Mucosa of gallbladder (tissue), 1 donor: ENCODE measurements around the gene TRAPPC8. TPM values are rescaled to one million over a fixed set of nuclear protein-coding genes. Genes with fewer than 3 reads are reported as not detected.
"Not testable (repeated sequence)": the region's sequence is repeated elsewhere in the genome, so short reads cannot be mapped to it uniquely, and the experiment has no call there.

Source experiments
- DNase-seq: peaks from one replicate; pipeline ENCODE4 v3.0.0-alpha.2; 2020; ENCODE audit warnings: low spot score
- total RNA-seq: library from RNA; stranded (reverse); gene quantifications from one replicate; pipeline ENCODE4 v1.2.1, GENCODE V29; 2021
- donor health status: DM: no; HTN: no; CAD: no.

TRAPPC8 gene
- total RNA-seq, 1 donor from 2014 or later, result 50.4 TPM

DNA sequence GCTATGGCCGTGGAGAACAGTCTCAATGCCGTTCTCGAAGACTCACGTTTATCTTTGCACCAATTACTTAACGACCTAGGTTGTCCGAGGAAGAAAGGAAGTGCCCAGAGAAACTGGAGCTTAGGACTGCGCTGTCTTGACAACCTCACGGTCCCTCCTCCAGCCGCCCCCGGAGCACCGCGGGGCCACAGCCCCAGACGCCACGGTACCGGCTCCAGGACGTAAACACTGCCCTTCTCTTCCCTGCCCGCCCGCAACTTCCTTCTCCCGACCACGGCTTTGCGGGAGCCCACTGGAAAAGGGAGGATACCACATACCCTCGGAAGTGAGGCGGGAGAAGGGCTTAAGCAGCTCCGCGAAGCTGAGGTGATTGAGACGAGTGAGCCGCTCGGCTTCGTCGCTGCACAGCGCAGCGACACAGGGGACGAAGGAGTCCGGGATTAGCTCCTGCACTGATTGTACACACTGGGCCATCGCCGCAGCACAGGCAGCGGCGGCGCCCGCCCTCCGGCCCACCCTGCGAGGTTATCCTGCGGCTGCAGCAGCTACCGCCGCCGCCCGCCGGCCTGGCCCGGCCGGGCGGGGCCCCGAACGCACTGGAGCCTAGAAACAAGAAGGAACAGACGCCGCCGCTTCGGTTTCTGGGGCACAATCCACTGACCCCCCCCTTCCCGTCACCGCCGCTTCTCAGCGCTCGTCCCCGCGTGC is 483 bp downstream of the TRAPPC8 start:
- peak; percentile 19 for DNase-seq

DNA sequence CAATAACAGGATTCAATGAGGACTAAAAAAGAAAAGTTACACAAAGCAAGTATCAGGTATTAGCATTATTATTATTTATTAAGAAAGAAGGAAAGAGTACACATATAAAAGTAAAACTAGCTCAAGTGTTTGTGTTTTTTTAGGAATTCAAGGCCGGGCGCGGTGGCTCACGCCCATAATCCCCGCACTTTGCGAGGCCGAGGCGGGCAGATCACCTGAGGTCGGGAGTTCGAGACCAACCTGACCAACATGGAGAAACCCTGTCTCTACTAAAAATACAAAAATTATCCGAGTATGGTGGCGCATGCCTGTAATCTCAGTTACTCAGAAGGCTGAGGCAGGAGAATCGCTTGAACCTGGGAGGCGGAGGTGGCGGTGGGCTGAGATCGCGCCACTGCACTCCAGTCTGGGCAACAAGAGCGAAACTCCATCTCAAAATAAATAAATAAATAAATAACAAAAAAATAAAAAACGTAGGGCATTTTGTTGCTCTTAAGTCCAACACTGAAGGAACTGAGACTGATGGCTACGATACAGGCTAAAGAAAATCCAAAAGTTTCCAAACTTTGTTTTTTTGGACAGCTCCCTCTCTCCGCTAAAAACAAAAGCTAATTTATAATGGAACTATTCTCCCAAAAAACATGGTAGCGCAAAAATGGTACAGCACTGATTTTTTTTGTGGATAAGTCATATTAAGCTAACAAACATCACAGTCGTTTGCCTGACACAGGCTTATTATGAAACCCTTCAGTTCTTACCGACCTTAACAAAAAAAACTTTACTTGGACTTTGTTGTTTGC is 1.7 kb downstream of the TRAPPC8 start:
- DNase-seq, result no peak

DNA sequence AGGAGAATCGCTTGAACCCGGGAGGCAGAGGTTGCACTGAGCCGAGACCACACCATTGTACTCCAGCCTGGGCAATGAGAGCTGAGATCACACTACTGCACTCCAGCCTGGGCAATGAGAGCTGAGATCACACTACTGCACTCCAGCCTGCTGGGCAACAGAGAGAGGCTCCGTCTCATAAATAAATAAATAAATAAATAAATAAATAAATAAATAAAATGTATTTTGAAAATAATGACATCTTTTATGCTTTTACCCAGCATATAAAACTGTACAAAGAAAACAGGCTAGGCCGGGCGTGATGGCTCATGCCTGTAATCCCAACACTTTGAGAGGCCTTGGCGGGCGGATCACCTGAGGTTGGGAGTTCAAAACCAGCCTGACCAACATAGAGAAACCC is 8.2 kb downstream of the TRAPPC8 start:
- not testable (repeated sequence) for DNase-seq

DNA sequence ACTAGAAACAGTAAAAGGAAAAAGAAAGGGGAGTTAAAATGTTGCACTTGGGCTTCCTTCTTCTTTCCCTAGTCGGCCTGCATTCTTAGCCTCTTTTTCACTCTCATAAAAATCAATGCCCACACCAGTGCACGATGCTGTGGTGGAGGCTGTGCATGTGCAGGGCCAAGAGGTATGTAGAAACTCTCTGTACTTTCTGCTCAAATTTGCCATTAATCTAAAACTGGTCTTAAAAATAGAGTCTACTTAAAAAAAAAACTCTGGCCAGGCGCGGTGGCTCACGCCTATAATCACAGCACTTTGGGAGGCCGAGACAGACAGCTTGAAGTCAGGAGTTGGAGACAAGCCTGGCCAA is 11.1 kb downstream of the TRAPPC8 start:
- DNase-seq, result no peak

DNA sequence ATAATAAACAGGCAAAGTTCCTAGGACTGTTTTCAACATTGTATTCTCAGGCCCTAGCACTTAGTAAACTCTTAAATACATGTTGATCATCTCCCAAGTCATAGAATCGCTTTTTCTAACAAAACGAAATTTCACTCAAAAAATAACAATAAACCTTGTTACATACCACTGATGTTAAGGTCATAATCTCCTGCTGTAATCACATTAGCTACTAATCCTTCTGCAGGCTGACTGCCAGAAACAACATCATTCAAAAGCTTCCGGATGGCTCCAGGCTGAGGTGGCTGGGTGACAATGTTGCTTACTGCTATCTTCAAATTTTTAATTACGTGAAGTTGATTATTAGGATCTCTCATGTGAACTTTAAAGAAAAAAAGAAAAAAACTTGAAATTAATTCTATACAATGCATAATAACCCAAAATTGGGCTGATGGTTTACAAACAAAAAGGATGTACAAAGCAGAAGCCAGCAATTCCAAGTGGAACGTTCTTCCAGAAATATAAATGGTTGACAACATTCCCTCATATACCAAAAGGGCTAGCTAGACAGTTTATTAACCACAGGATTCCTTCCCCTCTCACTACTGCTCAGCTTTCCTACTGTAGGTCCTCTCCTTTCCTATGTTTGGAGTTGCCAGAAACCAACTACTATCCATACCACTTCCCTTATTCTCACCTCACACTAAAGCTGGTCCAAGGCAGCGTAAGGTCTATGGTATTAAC is 11.6 kb downstream of the TRAPPC8 start:
- DNase-seq, result peak; percentile 28

DNA sequence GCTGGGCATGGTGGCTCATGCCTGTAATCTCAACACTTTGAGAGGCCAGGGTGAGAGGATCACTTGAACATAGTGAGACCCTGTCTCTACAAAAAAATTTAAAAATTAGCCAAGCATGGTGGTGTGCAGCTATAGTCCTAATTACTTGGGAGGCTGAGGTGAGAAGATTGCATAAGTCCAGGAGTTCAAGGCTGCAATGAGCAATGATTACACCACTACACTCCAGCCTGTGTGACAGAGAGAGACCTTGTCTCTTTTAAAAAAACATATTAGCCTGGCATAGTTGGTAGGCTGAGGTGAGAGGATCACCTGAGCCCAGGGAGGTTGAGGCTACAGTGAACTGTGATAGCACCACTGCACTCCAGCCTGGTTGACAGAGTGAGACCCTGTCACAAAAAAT is 13.7 kb downstream of the TRAPPC8 start:
- DNase-seq, result no peak

DNA sequence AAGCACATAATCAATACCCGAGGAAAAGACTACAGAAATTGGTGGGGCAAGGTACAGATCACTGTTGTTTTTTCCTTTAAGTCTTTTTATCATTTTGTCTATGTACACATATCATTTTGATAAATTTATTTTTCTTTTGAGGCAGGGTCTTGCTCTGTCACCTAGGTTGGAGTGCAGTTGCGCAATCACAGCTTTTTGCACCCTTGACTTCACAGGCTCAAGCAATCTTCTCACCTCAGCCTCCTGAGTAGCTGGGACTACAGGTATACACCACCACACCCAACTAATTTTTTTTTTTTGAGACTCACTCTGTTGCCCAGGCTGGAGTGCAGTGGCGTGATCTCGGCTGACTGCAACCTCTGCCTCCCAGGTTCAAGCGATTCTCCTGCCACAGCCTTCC is 15.9 kb downstream of the TRAPPC8 start:
- not testable (repeated sequence) for DNase-seq

DNA sequence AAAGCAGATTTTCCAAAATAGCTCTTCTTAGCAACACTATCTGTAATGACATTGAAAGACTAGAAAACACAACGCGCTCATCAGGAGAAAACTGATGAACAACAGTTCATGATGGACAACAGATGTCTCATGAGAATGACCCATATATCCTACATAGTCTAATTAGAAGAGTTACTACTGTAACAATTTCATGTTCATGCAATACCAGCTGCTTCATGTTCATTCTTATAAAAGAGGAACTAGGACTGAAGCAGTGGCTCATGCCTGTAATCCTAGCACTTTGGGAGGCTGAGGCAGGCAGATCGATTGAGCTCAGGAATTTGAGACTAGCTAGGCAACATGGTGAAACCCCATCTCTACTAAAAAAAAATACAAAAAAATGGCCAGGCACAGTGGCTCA is 22.7 kb downstream of the TRAPPC8 start:
- DNase-seq, result no peak

DNA sequence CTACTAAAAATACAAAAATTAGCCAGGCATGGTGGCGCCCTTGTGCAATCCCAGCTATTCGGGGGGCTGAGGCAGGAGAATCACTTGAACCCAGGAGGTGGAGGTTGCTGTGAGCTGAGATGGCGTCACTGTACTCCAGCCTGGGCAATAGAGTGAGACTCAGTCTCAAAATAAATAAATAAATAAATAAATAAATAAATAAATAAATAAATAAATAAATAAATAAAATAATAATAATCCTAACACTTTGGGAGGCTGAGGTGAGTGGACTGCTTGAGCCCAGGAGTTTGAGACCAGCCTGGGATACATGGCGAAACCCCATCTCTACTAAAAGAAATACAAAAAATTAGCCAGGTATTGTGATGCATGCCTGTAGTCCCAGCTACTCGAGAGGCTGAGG is 23.6 kb downstream of the TRAPPC8 start:
- DNase-seq, result not testable (repeated sequence)

DNA sequence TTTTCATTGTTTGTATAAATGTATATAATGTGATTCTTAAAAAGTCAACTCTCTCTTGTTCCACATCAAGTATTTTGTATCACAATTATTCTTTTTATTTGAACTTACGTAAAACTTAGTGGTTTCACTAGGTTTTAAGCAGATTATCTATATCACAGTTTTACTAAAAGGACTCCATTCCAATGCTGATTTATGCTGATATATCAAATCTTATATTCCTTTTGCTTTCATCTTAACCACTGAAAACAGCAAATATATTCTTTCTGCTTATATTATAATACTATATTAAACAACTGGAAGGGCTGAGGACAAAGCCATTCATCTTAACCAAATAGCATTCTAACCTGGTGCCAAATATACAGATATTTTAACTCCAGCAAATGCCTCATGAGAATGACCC is 24.2 kb downstream of the TRAPPC8 start:
- no peak for DNase-seq

DNA sequence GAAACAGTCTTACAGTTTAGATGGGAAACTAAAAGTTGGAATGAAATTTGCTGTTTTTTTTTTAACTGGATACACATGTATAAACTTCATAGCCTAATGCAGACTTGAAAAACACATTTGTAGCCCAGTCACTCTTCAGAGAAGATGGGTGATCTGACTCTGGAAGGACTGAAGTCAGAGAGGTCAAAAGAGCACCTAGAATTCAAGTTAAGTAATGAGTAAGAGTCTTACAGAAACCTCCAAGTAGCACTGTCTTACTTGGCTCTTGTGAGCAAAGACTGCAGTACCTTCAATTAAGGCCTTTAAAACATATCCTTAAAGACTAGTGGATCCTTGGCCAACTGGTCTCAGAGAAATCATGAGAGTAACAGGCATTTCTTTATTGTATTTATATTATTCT is 41.9 kb downstream of the TRAPPC8 start:
- no peak for DNase-seq

DNA sequence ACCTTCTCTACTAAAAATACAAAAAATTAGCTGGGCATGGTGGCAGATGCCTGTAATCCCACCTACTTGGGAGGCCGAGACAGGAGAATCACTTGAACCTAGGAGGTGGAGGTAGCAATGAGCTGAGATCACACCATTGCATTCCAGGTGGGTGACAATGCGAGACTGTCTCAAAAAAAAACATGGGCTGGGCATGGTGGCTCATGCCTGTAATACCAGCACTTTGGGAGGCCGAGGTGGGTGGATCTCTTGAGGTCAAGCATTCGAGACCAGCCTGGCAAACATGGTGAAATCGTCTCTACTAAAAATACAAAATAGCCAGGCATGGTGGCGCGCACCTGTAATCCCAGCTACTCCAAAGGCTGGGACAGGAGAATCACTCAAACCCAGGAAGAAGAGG is 43.2 kb downstream of the TRAPPC8 start:
- DNase-seq, result not testable (repeated sequence)

DNA sequence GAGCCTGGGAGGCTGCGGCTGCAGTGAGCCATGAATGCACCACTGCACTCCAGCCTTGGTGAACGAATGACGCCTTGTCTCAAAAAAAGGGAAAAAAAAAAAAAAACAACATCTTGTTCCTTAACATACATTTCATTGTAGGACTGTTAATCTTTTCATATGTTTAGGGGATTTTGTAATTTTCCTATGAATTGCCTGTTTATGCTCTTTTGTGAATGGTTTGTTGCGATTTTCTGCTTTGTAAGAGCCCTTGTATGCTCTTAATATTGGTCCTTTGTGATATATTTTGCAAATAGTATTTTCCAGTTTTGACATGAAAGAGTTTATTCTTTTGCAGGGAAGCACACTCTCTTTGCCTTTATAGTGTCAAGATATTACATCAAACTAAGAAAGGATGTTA is 50.0 kb downstream of the TRAPPC8 start:
- no peak for DNase-seq

DNA sequence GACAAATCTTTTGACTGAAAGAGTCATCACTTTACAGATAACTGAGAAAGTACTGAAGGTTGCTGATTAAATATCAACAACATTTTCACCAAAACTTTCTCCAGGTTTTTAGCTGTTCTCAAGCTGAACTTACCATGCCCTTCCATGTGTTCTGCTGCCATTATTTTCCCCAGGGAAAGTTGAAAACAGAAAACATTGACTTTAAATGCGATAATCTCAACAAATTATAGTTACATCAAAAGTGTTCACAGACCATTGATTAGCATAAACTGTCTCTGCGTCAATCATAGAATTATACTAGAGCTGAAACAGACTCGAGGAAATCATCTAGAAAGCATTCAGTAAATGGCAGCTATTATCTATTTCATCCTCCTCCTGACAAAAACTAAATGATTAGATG is 51.4 kb downstream of the TRAPPC8 start:
- DNase-seq, result no peak

DNA sequence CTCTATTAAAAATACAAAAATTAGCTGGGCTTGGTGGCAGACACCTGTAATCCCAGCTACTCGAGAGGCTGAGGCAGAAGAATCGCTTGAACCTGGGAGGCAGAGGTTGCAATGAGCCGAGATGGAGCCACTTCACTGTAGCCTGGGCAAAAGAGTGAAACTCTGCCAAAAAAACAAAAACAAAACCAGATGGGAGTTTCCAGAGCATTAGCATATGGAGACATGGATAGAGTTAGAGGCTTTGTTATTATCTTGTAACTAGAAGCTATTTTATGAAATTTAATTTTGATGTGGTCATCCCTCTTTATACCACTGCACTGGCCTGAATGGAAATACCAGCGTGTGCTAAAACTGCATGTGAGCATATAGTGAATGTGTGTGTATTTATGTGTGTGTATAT is 58.9 kb downstream of the TRAPPC8 start:
- no peak for DNase-seq

DNA sequence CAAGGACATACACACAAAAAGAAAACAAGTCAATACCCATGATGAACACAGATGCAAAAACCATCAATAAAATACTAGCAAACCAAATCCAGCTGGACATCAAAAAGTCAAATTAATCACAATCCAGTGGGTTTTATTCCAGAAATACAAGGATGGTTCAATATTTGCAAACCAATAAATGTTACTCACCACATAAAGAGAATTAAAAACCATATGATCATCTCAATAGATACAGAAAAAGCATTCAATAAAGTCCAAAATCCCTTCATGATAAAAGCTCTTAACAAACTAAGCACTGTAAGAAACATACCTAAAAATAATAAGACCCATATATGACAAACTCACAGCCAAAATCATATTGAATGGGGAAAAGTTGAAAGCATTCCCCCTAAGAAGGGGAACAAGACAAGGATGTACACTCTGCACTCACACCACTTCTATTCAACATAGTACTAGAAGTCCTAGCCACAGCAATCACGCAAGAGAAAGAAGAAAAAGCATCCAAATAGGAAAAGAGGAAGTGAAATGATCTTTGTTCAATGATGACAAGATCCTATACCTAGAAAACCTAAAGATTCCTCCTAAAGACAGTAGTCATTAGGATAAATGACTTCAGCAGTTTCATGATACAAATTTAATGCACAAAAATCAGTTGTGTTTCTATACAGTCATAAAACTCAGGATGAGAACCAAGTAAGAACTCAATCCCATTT is 62.6 kb downstream of the TRAPPC8 start:
- no peak for DNase-seq

DNA sequence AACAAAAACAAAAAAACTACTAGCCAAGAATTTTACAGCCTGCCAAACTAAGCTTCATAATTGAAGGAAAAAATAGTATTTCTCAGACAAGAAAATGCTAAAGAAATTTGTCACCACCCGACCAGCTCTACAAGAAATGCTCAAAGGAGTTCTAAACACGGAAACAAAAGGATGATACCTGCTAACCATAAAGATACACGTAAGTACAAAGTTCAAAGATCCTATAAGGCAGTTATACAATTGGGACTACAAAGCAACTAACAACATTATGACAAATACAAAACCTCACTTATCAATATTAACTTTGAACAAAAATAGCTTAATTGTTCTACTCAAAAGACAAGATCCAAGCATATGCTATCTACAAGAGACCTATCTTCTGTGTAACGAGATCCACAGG is 64.6 kb downstream of the TRAPPC8 start:
- DNase-seq, result no peak

DNA sequence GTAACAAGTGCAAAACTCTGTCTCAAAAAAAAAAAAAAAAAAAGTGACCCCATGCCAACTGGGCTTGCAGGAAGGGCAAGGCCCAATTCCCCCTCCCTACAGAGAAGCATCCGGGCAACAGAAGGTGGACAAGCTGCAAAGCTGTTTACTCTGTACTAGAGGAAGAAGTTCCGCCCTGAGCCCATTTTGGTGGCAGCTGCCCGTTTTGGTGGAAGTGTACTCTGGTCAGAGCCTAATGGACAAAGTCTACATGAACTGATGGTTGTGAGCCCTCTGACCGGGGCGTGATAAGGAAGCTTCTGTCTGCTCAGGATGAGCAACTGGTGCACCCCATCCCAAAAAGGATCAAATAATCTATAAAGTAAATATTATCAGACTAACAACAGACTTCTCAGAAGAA is 65.0 kb downstream of the TRAPPC8 start:
- DNase-seq, result no peak

DNA sequence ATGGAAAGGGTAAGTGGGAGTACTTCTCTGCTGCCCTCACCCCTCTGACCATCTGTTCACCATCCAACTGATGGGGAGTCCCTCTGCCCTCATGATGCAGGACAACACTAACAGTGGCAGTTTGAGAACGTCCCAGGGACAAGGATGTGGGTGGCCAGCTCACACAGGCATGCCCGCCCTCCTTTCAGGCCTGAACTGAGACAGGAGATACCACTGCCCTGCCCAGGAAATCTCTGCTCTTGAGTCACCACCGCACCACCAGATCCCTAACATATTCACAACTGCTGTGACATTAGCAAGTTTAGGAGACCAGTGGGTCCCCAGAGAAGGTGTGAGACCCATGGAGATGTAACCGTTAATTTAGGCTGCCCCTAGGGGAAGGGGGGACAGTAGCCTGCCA is 66.2 kb downstream of the TRAPPC8 start:
- DNase-seq, result no peak

DNA sequence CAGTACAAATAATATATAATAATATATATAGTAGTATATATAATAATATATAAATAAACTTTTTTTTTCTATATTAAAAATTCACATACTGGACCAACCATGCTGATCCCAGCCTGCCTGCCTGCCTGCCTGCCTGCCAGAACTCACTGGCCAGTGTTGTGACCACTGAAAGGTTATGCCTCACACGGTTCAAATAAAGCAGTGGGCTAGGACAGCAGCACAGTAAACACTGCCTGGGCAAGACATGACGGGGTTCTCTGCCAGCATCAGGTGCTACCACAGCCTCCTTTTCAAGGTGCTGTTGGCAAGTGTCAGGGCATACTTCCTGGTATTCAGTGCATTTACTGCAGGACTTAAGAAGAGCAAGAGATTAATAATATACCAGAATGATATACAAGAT is 67.6 kb downstream of the TRAPPC8 start:
- peak; percentile 20 for DNase-seq

DNA sequence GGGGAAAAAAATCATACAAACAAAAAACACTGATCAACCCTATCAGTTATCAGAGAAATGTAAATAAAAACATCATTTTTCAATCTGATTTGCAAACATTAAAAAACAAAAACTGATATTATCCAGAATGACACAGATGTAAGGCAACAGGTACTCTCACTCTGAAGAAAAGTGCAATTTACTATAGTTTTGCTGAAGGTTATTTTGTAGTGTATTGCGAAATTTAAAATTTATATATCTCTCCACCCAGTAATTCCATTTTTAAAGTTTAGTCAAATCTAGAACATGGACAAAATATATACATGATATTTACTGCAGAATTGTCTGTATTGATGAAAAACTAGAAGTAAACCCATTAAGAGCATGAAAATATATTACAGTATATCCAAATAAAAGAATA is 79.8 kb downstream of the TRAPPC8 start:
- DNase-seq, result no peak

DNA sequence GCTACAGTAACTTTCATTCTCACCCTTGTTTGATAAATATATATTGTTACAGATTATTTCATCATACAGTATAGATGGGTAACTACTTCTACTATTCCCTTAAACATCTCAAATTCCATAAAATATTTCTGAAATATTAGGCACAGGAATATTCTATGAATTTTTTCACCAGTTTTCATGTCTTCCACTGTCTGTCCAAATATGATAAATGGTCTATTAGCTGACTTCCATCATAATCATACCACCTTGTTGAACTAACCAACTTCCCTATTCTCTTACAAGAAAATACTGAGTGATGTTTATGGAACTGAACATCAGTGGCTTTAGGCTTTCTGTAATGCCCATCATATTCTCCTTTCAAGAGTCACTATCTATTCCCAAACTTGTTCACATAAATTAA is 82.4 kb downstream of the TRAPPC8 start:
- DNase-seq, result no peak
